ENCODE results near the gene RTKN. TPM values are rescaled to one million over a fixed set of nuclear protein-coding genes. Genes with fewer than 3 reads are reported as not detected.

Gene RTKN
- total and polyA plus RNA-seq, 2 of the 13 experiments (the other 11 are each of a cell fraction or from before 2014, with no cell fraction given): 159 to 166 TPM

DNA sequence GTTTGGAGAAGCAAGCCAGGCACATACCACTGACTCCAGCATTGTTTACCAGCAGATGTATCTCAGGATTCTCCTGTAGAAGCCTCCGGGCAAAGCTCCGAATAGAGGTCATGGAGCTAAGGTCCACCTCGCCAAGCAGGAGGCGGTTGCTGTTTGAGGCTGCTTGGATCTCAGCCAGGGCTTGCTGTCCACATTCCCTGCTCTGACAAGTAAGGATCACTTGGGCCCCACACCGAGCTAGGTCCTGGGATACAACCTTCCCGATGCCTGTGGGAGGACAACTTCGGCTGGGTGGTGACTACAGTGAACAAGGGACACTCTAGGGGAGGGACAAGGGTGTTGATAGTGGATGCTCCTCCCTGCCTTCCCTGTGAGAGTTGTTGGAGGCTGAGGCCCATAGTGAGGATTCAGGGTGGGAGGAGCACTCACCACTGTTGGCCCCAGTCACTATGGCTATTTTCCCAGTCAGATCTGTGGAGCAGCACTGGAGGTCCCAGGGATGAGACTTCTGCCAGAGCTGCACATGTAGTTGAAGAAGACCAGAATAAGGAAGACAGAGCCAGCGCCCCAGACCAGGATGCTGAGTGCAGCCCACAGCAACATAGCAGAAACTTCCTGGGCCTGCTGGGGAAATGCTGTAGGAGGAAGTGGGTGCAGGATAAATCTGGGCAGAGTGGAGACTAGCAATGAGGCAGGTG lies 28.6 kb downstream of the RTKN start (continued):
- TF ChIP-seq TAF15 (IDR thresholded peaks at IDR 0.05; ENCODE audit: low read depth, low read length, poor library complexity, severe bottlenecking): no peak
- no peak for TF ChIP-seq ZBTB38 (CRISPR knock-in tag; IDR thresholded peaks at IDR 0.05)
- 0 out of 2 replicates have a peak, but pooled peaks have one; percentile 57 for TF ChIP-seq ZNF274 (CRISPR knock-in tag; IDR thresholded peaks at IDR 0.05)
- no peak for TF ChIP-seq KLF13 (CRISPR knock-in tag; IDR thresholded peaks at IDR 0.05)
- TF ChIP-seq ZNF556 (CRISPR knock-in tag; IDR thresholded peaks at IDR 0.05; ENCODE audit: borderline replicate concordance): peak; percentile 43; the same call in 1 of the 2 replicates
- TF ChIP-seq ZNF30 (CRISPR knock-in tag; IDR thresholded peaks at IDR 0.05): no peak
- TF ChIP-seq ZBTB25 (CRISPR knock-in tag; IDR thresholded peaks at IDR 0.05): peak; percentile 40; the same call in 1 of the 2 replicates
- TF ChIP-seq, protein P1, sequence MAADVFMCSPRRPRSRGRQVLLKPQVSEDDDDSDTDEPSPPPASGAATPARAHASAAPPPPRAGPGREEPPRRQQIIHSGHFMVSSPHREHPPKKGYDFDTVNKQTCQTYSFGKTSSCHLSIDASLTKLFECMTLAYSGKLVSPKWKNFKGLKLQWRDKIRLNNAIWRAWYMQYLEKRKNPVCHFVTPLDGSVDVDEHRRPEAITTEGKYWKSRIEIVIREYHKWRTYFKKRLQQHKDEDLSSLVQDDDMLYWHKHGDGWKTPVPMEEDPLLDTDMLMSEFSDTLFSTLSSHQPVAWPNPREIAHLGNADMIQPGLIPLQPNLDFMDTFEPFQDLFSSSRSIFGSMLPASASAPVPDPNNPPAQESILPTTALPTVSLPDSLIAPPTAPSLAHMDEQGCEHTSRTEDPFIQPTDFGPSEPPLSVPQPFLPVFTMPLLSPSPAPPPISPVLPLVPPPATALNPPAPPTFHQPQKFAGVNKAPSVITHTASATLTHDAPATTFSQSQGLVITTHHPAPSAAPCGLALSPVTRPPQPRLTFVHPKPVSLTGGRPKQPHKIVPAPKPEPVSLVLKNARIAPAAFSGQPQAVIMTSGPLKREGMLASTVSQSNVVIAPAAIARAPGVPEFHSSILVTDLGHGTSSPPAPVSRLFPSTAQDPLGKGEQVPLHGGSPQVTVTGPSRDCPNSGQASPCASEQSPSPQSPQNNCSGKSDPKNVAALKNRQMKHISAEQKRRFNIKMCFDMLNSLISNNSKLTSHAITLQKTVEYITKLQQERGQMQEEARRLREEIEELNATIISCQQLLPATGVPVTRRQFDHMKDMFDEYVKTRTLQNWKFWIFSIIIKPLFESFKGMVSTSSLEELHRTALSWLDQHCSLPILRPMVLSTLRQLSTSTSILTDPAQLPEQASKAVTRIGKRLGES (CRISPR knock-in tag; IDR thresholded peaks at IDR 0.05; ENCODE audit: borderline replicate concordance): no peak
- TF ChIP-seq, protein P2, sequence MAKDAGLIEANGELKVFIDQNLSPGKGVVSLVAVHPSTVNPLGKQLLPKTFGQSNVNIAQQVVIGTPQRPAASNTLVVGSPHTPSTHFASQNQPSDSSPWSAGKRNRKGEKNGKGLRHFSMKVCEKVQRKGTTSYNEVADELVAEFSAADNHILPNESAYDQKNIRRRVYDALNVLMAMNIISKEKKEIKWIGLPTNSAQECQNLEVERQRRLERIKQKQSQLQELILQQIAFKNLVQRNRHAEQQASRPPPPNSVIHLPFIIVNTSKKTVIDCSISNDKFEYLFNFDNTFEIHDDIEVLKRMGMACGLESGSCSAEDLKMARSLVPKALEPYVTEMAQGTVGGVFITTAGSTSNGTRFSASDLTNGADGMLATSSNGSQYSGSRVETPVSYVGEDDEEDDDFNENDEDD (CRISPR knock-in tag; IDR thresholded peaks at IDR 0.05; ENCODE audit: borderline replicate concordance): peak; percentile 9; the same call in 1 of the 2 replicates
- peak; percentile 66 for TF ChIP-seq XRCC5 (optimal IDR thresholded peaks at IDR 0.05; ENCODE audit: low read length)
- no peak for TF ChIP-seq NFE2L1 (CRISPR knock-in tag; IDR thresholded peaks at IDR 0.05; ENCODE audit: borderline replicate concordance)
- TF ChIP-seq EED (CRISPR knock-in tag; IDR thresholded peaks at IDR 0.05): 0 out of 2 replicates have a peak, but pooled peaks have one; percentile 45
- TF ChIP-seq ZFP91 (CRISPR knock-in tag; IDR thresholded peaks at IDR 0.05; ENCODE audit: borderline replicate concordance): peak; percentile 43; the same call in 1 of the 2 replicates
- peak; percentile 65; the same call in 1 of the 2 replicates for TF ChIP-seq ZNF788 (CRISPR knock-in tag; IDR thresholded peaks at IDR 0.05; ENCODE audit: borderline replicate concordance)
- TF ChIP-seq, protein P3, sequence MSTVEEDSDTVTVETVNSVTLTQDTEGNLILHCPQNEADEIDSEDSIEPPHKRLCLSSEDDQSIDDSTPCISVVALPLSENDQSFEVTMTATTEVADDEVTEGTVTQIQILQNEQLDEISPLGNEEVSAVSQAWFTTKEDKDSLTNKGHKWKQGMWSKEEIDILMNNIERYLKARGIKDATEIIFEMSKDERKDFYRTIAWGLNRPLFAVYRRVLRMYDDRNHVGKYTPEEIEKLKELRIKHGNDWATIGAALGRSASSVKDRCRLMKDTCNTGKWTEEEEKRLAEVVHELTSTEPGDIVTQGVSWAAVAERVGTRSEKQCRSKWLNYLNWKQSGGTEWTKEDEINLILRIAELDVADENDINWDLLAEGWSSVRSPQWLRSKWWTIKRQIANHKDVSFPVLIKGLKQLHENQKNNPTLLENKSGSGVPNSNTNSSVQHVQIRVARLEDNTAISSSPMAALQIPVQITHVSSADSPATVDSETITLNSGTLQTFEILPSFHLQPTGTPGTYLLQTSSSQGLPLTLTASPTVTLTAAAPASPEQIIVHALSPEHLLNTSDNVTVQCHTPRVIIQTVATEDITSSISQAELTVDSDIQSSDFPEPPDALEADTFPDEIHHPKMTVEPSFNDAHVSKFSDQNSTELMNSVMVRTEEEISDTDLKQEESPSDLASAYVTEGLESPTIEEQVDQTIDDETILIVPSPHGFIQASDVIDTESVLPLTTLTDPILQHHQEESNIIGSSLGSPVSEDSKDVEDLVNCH (CRISPR knock-in tag; IDR thresholded peaks at IDR 0.05): no peak
- no peak for TF ChIP-seq ATF7 (IDR thresholded peaks at IDR 0.05)
- no peak for TF ChIP-seq ATF7 (CRISPR knock-in tag; IDR thresholded peaks at IDR 0.05)
- peak; percentile 44; the same call in 1 of the 2 replicates for TF ChIP-seq NR2F6 (IDR thresholded peaks at IDR 0.05)
- TF ChIP-seq NR2F6 (CRISPR knock-in tag; IDR thresholded peaks at IDR 0.05): peak; percentile 46; the same call in 1 of the 2 replicates
